ENCODE results near the gene MGAT4C. TPM values are rescaled to one million over a fixed set of nuclear protein-coding genes. Genes with fewer than 3 reads are reported as not detected.

The MGAT4C gene
- polyA plus RNA-seq, 1 of the 3 experiments (the other 2 are of a cell fraction): 0.07 TPM

DNA sequence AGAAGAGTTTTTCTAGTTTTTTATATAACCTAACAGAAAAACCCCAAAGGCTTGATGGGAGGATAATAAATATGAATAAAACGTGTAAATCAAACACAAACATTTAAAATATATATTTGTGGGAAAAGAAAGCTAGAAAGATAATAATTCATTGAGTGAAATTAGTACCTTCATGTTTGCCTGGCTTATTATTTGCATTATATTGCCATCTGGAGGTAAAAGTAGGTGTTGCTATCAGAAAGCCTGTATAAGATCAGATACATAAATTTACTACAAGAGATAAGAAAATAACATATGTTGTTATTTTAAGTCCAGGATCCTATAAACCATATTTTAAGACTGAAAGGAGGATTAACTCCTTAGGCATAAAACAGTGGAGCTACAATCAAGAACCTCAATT, 304.4 kb downstream of the MGAT4C start:
- H3K79me2 ChIP-seq (ENCODE audit: insufficient read depth): no peaks in the 10 kb centered on the region
- H3K4me2 ChIP-seq: no peak overlapping the region
- peak; percentile 3 for DNase-seq
- ChIA-PET POLR2A (no interaction called here), CTCF (interaction anchor here (0.8 to 2.0 kb wide), 9 partner anchors 14 to 963 kb away, joined by 3 to 9 read pairs (median 4); no protein-coding TSS in a partner anchor)
- no peak overlapping the region for H3K9ac ChIP-seq
- H4K20me1 ChIP-seq (ENCODE audit: insufficient read depth): no peaks in the 10 kb centered on the region
- no peaks in the 10 kb centered on the region for H3F3A ChIP-seq (replicated peaks; ENCODE audit: insufficient read depth)
- TF ChIP-seq NFIC (IDR thresholded peaks at IDR 0.05; ENCODE audit: borderline replicate concordance) (no peak), EP300 (IDR thresholded peaks at IDR 0.05; ENCODE audit: borderline replicate concordance in 1 of 2, low read depth in 1 of 2, low read length in 1 of 2) (no peak), MEF2A (IDR thresholded peaks at IDR 0.05; ENCODE audit: borderline replicate concordance, low read depth) (no peak), TEAD4 (IDR thresholded peaks at IDR 0.05; ENCODE audit: borderline replicate concordance, insufficient read depth) (no peak), RAD21 (IDR thresholded peaks at IDR 0.05; ENCODE audit: low read length) (peak; percentile 67), RXRA (IDR thresholded peaks at IDR 0.05; ENCODE audit: borderline replicate concordance, low read depth) (no peak), SMC3 (IDR thresholded peaks at IDR 0.05; ENCODE audit: low read depth, low read length) (peak; percentile 44), EZH2phosphoT487 (IDR thresholded peaks at IDR 0.05; ENCODE audit: borderline replicate concordance, low read depth) (no peak), FOXJ3 (CRISPR knock-in tag; IDR thresholded peaks at IDR 0.05) (no peak), CHD2 (IDR thresholded peaks at IDR 0.05; ENCODE audit: low read length, partially characterized antibody) (no peak), RCOR1 (IDR thresholded peaks at IDR 0.05; ENCODE audit: low read length) (no peak)
- TF ChIP-seq, protein P1, sequence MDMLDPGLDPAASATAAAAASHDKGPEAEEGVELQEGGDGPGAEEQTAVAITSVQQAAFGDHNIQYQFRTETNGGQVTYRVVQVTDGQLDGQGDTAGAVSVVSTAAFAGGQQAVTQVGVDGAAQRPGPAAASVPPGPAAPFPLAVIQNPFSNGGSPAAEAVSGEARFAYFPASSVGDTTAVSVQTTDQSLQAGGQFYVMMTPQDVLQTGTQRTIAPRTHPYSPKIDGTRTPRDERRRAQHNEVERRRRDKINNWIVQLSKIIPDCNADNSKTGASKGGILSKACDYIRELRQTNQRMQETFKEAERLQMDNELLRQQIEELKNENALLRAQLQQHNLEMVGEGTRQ (IDR thresholded peaks at IDR 0.05; ENCODE audit: borderline replicate concordance, low read depth, low read length): no peak
- TF ChIP-seq, protein P2, sequence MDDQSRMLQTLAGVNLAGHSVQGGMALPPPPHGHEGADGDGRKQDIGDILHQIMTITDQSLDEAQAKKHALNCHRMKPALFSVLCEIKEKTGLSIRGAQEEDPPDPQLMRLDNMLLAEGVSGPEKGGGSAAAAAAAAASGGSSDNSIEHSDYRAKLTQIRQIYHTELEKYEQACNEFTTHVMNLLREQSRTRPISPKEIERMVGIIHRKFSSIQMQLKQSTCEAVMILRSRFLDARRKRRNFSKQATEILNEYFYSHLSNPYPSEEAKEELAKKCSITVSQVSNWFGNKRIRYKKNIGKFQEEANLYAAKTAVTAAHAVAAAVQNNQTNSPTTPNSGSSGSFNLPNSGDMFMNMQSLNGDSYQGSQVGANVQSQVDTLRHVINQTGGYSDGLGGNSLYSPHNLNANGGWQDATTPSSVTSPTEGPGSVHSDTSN (IDR thresholded peaks at IDR 0.05): no peak
- TF ChIP-seq, protein P3, sequence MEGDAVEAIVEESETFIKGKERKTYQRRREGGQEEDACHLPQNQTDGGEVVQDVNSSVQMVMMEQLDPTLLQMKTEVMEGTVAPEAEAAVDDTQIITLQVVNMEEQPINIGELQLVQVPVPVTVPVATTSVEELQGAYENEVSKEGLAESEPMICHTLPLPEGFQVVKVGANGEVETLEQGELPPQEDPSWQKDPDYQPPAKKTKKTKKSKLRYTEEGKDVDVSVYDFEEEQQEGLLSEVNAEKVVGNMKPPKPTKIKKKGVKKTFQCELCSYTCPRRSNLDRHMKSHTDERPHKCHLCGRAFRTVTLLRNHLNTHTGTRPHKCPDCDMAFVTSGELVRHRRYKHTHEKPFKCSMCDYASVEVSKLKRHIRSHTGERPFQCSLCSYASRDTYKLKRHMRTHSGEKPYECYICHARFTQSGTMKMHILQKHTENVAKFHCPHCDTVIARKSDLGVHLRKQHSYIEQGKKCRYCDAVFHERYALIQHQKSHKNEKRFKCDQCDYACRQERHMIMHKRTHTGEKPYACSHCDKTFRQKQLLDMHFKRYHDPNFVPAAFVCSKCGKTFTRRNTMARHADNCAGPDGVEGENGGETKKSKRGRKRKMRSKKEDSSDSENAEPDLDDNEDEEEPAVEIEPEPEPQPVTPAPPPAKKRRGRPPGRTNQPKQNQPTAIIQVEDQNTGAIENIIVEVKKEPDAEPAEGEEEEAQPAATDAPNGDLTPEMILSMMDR (IDR thresholded peaks at IDR 0.05): peak; percentile 72
- TF ChIP-seq, protein P4, sequence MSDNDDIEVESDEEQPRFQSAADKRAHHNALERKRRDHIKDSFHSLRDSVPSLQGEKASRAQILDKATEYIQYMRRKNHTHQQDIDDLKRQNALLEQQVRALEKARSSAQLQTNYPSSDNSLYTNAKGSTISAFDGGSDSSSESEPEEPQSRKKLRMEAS (IDR thresholded peaks at IDR 0.05; ENCODE audit: low read depth): no peak
- TF ChIP-seq, protein P5, sequence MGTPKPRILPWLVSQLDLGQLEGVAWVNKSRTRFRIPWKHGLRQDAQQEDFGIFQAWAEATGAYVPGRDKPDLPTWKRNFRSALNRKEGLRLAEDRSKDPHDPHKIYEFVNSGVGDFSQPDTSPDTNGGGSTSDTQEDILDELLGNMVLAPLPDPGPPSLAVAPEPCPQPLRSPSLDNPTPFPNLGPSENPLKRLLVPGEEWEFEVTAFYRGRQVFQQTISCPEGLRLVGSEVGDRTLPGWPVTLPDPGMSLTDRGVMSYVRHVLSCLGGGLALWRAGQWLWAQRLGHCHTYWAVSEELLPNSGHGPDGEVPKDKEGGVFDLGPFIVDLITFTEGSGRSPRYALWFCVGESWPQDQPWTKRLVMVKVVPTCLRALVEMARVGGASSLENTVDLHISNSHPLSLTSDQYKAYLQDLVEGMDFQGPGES (IDR thresholded peaks at IDR 0.05; ENCODE audit: low read depth, low read length): no peak
- TF ChIP-seq, protein P6, sequence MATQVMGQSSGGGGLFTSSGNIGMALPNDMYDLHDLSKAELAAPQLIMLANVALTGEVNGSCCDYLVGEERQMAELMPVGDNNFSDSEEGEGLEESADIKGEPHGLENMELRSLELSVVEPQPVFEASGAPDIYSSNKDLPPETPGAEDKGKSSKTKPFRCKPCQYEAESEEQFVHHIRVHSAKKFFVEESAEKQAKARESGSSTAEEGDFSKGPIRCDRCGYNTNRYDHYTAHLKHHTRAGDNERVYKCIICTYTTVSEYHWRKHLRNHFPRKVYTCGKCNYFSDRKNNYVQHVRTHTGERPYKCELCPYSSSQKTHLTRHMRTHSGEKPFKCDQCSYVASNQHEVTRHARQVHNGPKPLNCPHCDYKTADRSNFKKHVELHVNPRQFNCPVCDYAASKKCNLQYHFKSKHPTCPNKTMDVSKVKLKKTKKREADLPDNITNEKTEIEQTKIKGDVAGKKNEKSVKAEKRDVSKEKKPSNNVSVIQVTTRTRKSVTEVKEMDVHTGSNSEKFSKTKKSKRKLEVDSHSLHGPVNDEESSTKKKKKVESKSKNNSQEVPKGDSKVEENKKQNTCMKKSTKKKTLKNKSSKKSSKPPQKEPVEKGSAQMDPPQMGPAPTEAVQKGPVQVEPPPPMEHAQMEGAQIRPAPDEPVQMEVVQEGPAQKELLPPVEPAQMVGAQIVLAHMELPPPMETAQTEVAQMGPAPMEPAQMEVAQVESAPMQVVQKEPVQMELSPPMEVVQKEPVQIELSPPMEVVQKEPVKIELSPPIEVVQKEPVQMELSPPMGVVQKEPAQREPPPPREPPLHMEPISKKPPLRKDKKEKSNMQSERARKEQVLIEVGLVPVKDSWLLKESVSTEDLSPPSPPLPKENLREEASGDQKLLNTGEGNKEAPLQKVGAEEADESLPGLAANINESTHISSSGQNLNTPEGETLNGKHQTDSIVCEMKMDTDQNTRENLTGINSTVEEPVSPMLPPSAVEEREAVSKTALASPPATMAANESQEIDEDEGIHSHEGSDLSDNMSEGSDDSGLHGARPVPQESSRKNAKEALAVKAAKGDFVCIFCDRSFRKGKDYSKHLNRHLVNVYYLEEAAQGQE (IDR thresholded peaks at IDR 0.05; ENCODE audit: low read depth, low read length): no peak
- TF ChIP-seq, protein P7, sequence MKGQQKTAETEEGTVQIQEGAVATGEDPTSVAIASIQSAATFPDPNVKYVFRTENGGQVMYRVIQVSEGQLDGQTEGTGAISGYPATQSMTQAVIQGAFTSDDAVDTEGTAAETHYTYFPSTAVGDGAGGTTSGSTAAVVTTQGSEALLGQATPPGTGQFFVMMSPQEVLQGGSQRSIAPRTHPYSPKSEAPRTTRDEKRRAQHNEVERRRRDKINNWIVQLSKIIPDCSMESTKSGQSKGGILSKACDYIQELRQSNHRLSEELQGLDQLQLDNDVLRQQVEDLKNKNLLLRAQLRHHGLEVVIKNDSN (IDR thresholded peaks at IDR 0.05; ENCODE audit: borderline replicate concordance, low read depth): no peak
- H3K9me3 ChIP-seq: no peaks in the 10 kb centered on the region
- H3K36me3 ChIP-seq (replicated peaks in 1 of 2; ENCODE audit: control insufficient read depth in 1 of 2, insufficient read depth in 2 of 2, low read length in 1 of 2): no peaks in the 10 kb centered on the region
- H2AFZ ChIP-seq (ENCODE audit: low read depth): no peak overlapping the region
- H3K27me3 ChIP-seq (ENCODE audit: insufficient read depth): no peaks in the 10 kb centered on the region
- peaks cover 0 to 25% of the 10 kb centered on the region in 2 experiments; a peak in 2 of 4 replicates for H3K4me1 ChIP-seq (ENCODE audit: control insufficient read depth in 1 of 2, insufficient read depth in 2 of 2, low read depth in 1 of 2, low read length in 1 of 2)
- no peak overlapping the region for H3K4me3 ChIP-seq (ENCODE audit: low read depth in 2 of 2, low read length in 1 of 2)
- WGBS (ENCODE audit: low lambda C conversion rate): 5% methylated on average over 1 of the region's 1 CpG
- no peak overlapping the region for H3K27ac ChIP-seq (ENCODE audit: low read depth in 2 of 2, low read length in 1 of 2)
- H3K9me2 ChIP-seq: no peaks in the 10 kb centered on the region
